Measurements from ENCODE around the gene C8G. TPM values are rescaled to one million over a fixed set of nuclear protein-coding genes. Genes with fewer than 3 reads are reported as not detected.

Gene C8G
- total RNA-seq, 2 donors from 2014 or later = not detected

DNA sequence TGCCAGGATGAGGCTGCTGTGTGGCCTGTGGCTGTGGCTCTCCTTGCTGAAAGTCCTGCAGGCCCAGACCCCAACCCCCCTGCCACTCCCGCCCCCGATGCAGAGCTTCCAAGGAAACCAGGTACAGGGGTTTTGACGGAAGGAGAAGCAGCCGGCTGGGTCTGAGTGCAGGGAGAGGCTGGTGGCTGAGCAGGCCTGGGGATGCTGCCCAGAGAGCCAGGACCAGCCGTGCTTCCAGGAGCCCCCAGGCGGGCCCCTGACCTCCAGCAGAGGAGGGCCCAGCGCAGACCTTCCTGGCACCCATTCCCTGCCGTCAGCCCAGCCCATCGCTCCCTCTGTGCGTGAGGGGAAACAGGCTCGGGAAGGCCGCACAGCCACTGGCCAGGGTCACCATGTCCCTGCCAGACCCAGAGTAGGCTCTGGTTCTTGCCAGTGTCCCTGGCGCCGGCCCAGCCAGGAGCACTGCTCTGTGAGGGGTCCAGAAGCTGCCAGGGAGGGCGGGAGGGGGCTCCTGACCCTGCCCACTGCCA, 7.3 kb downstream of the C8G start:
- no peaks in the 10 kb centered on the region for H3K9me3 ChIP-seq
- H3K4me3 ChIP-seq = no peak overlapping the region
- no peaks in the 10 kb centered on the region for H3K36me3 ChIP-seq
- no peak for ATAC-seq (ENCODE audit: insufficient number of reproducible peaks, low FRiP score, low read depth)
- H3K27me3 ChIP-seq (replicated peaks; ENCODE audit: insufficient read depth) = no peaks in the 10 kb centered on the region
- peaks cover 11 to 20% of the 10 kb centered on the region in 2 donors for H3K4me1 ChIP-seq (ENCODE audit: control insufficient read depth in 1 of 2, low read depth in 2 of 2)
- H3K27ac ChIP-seq = no peak overlapping the region
- DNase-seq (ENCODE audit: low spot score) = no peak
- TF ChIP-seq CTCF (IDR thresholded peaks at IDR 0.05) = no peak

GRCh38 chr9:136952876-136953770, 8.1 kb downstream of the C8G start:
- Histone ChIP-seq H3K4me3 (no peak overlapping the region), H3K27ac (no peak overlapping the region), H3K36me3 (no peaks in the 10 kb centered on the region), H3K4me1 (ENCODE audit: control insufficient read depth in 1 of 2, low read depth in 2 of 2) (peaks cover 11 to 16% of the 10 kb centered on the region in 2 donors), H3K9me3 (no peaks in the 10 kb centered on the region), H3K27me3 (replicated peaks; ENCODE audit: insufficient read depth) (no peaks in the 10 kb centered on the region)
- no peak for ATAC-seq (ENCODE audit: insufficient number of reproducible peaks, low FRiP score, low read depth)
- no peak for TF ChIP-seq CTCF (IDR thresholded peaks at IDR 0.05)
- no peak for DNase-seq (ENCODE audit: low spot score)

- ATAC-seq (ENCODE audit: insufficient number of reproducible peaks, low FRiP score, low read depth) (no peak), DNase-seq (ENCODE audit: low spot score) (no peak)
- no peaks in the 10 kb centered on the region for H3K9me3 ChIP-seq
- H3K36me3 ChIP-seq = no peaks in the 10 kb centered on the region
- H3K4me1 ChIP-seq (ENCODE audit: control insufficient read depth in 1 of 2, low read depth in 2 of 2) = peaks cover 11 to 16% of the 10 kb centered on the region in 2 donors
- no peak overlapping the region for H3K4me3 ChIP-seq
- H3K27me3 ChIP-seq (replicated peaks; ENCODE audit: insufficient read depth) = no peaks in the 10 kb centered on the region
- H3K27ac ChIP-seq = no peak overlapping the region
- no peak for TF ChIP-seq CTCF (IDR thresholded peaks at IDR 0.05)
These were observed 8.8 kb downstream of the C8G start for GRCh38 chr9:136953771-136954269.

DNA sequence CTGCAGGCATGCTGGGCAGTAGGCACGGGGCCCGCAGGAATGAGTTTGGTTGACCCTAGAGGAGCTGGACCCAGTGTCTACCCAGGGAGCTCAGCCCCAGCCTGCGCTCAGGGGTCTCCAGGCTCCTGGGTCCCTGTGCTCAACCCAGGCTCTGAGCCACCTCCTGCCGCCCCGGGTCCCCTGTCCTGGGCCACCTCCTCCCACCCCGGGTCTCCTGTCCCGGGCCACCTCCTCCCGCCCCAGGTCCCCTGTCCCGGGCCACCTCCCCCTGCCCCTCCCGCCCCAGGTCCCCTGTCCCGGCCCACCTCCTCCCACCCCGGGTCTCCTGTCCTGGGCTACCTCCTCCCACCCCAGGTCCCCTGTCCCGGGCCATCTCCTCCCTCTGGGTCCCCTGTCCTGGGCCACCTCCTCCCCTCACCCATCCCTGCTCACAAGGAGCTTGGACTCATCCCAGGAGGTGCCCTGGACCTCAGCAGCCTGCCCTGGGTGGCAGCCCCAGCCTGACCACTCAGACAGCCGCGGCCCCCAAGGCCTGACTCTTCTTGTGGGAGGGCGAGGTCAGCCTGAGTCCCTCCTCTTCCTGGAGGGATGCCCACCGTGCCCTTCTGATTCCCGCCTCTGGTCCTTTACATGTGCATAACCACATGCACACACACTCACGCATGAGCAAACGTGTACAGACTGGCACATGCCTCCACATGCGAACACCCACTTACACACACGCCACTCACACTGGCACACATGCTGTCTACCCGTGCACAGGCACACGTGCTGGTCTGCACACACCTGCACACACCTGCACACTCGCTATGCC, 9.4 kb downstream of the C8G start:
- Histone ChIP-seq H3K27me3 (replicated peaks; ENCODE audit: insufficient read depth) (no peaks in the 10 kb centered on the region), H3K27ac (no peak overlapping the region), H3K4me3 (no peak overlapping the region), H3K36me3 (no peaks in the 10 kb centered on the region), H3K4me1 (ENCODE audit: control insufficient read depth in 1 of 2, low read depth in 2 of 2) (peaks cover 6 to 12% of the 10 kb centered on the region in 2 donors), H3K9me3 (no peaks in the 10 kb centered on the region)
- no peak for ATAC-seq (ENCODE audit: insufficient number of reproducible peaks, low FRiP score, low read depth)
- TF ChIP-seq CTCF (IDR thresholded peaks at IDR 0.05) = no peak
- DNase-seq (ENCODE audit: low spot score) = no peak

Data from thoracic aorta (tissue), 2 donors.